Activated CD4-positive, CD25-positive, alpha-beta regulatory T cell treated with anti-CD3 and anti-CD28 coated beads, Interleukin-2, amount 50 U/mL, for 16 hours (primary cell): ENCODE results near the gene CYP39A1.
"Not testable (repeated sequence)": the region's sequence is repeated elsewhere in the genome, so short reads cannot be mapped to it uniquely, and the experiment has no call there.

Experiments used
- DNase-seq: peaks from one replicate; pipeline ENCODE4 v3.0.0-alpha.2; 2020; ENCODE audit warnings: low read depth, low spot score

Gene CYP39A1

DNA sequence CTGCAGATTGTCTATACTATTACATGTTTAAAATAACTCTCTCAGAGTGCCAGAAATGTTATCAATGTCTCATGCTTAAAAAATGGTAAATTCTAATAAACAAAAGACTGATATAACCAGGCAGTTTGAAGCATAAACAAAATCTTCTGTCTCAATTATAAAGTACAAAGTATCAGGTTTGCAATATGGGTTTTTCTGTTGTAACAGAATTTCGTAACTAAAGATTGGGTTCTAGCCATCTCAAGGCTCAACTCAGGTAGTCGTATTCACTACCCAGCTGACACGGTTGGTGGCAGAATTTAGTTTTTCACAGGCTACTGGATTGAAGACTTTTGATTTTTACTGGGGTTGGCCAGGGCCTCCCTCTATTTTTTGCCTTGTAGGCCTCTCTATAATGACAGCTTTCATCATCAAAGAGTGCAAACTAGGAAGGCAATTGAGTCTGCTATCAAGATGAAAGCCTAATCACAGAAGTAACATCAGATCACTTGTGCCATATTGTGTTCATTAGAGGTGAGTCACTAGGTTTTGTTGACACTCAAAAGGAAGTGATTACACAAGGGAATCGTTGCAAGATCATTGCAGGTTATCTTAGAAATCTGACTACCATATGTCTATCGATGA, 3.6 kb downstream of the CYP39A1 start:
- DNase-seq = no peak

- not testable (repeated sequence) for DNase-seq
Measured at GRCh38 chr6:46648108-46648507, 4.5 kb downstream of the CYP39A1 start.

DNA sequence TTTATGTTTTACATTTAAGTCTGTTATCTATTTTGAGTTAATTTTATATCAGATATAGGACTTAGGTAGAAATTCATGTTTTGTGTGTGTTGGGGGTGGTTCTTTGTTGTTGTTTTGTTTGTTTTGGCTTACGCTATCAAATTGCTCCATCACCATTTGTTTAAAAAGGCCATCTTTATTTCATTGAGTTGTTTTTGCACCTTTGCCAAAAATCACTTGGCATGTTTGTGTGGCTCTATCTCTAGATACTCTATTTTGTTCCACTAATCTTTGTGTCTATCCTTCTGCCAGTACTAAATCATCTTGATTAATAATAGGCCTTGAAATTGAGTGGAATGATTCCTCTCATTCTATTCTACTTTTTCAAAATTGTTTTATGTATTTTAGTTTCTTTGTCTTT, 7.4 kb downstream of the CYP39A1 start:
- DNase-seq = no peak

- no peak for DNase-seq
Measured at GRCh38 chr6:46642928-46643751, 9.5 kb downstream of the CYP39A1 start.

DNA sequence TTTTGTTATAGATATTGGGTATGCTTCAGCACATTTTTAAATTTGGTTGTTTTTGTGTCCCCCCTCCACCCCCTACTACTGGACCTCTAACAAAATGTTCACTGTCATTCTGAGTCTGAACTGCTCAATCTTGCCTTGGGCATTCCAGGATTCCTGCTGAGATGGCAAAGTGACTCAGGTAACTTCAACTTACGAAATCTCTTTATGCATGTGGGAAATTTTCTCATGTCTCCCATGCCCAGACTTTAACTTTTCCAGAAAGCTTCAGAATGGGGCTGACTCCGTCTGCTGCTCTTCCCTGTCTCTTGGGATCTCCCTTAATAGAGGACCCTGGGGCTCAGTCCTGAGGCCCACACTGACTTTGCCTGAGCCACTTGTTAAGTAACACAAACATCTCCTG, 14.0 kb downstream of the CYP39A1 start:
- DNase-seq = no peak

DNA sequence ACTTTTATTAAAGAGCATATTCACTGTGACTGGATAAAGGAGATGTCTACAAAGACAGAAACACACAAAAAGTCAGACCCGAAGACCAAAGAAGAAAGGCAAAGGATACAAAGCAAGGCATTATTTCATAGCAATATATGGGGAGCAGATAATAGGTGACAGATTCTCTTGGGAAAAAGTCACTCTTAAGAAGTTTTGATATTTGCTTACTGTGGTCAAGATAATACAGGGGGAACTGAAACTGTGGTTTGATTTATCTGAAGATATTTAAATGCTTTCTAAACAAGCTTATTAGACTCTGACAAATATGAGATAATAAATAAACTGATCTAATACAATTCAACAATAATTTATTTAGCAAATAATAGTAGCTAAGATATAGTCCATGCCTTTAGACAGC, 14.7 kb downstream of the CYP39A1 start:
- DNase-seq = no peak

DNA sequence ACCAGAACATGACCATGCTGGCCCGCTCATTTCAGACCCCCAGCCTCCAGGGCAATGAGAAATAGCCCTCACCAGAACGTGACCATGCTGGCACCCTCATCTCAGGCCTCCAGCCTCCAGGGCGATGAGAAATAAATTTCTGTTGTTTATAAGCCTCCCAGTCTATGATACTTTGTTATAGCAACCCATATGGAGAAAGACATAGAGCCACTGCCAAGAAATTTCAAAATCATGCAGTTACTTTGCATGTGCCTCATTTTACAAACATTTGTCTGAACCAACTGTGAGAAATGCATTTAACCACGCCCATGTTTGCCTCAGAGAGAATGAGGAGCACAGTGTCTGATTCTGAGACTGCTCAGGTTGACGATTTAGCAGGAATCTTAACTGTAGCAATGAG, 15.5 kb downstream of the CYP39A1 start:
- no peak for DNase-seq

- DNase-seq = no peak
Measured at GRCh38 chr6:46635462-46635861, 17.2 kb downstream of the CYP39A1 start.

- no peak for DNase-seq
Measured at GRCh38 chr6:46632053-46632452, 20.6 kb downstream of the CYP39A1 start.

DNA sequence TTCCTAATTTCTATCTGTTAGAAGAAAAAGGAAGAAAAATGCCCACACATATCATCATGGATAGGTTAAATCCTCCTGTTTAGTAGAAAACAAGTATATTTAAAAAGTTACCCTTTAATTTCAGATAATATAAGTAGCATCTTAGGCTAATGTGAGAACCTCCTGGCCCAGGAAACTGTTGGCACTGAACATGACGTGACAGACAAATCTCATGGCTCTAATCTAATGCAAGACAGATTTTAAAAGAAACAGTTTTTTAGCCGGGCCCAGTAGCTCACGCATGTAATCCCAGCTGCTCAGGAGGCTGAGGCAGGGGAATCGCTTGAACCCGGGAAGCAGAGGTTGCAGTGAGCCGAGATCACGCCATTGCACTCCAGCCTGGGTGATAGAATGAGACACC, 22.9 kb downstream of the CYP39A1 start:
- DNase-seq = no peak

- DNase-seq = no peak
Measured at GRCh38 chr6:46628976-46629375, 23.6 kb downstream of the CYP39A1 start.

- no peak for DNase-seq
Measured at GRCh38 chr6:46628498-46628897, 24.1 kb downstream of the CYP39A1 start.

DNA sequence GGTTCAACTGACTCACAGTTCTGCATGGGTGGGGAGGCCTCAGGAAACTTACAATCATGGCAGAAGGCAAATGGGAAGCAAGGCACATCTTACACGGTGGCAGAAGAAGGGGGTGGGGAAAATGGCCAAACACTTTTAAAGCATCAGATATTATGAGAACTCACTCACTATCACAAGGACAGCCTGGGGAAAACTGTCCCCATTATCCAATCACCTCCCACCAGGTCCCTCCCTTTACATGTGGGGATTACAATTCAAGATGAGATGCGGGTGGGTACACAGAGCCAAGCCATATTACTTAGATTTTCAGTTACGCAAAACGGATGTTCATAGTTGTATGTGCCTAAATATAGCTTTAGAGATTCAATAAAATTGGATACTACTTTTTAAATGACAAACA, 25.6 kb downstream of the CYP39A1 start:
- DNase-seq = no peak

GRCh38 chr6:46626228-46626909, 26.2 kb downstream of the CYP39A1 start:
- DNase-seq = no peak

- DNase-seq = no peak
Measured at GRCh38 chr6:46618726-46619125, 33.9 kb downstream of the CYP39A1 start.

DNA sequence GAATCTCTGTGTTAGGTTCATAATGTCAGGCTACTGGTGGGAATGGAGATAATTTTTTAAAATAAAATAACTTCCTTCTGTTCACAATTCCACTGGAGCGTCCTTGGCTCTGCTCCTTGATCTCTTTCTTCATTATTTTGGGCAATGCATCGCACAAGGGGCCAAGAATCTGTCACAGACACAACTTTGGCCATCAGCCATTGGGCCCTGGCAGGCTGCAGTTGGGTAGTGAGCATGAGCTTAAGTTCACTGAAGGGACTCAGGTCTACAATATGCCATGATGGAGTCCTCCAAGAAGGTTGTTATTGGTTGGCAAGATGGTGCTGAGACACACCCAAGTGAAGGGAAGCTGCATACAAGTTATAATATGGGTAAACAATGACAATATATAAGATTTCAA, 40.0 kb downstream of the CYP39A1 start:
- no peak for DNase-seq

GRCh38 chr6:46610862-46611553, 41.6 kb downstream of the CYP39A1 start:
- DNase-seq = no peak

DNA sequence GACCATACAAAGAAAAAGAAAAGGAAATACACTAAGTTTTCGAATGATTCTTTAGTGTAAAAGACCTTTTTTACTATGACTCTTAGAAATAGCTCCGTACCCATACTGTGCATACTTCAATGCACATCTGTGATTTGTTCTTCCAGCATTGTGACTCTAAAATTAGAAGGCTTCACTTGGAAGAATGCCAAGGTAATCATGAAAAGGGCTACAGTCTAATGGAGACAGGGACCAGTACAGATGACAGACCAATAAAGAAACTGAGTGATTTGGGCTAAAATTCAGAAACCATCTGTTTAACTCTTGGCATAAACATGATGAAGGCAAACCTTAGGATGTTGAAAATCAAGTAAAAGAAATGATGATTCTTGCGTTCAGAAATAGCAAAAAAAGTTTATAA, 46.3 kb downstream of the CYP39A1 start:
- DNase-seq = no peak

GRCh38 chr6:46605091-46605797, 47.4 kb downstream of the CYP39A1 start:
- DNase-seq = no peak

DNA sequence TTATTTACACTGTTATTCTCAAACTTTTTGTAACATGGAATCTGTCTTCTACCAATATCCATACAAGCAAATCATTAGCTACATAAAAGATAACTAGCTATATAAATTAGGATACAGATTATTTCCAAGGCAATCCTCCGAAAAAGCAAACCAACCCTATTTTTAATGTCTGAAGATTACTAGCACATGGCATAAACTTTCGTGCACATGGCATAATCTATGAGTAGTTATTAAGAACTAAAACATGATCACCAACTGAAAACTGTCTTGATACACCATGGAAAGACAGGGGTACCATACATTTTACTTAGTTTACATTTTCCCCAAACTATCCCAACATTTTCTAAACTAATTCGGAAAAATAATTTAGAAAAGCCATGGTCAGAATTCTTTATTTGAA, 54.4 kb downstream of the CYP39A1 start:
- DNase-seq = no peak

- no peak for DNase-seq
Measured at GRCh38 chr6:46592740-46593139, 59.9 kb downstream of the CYP39A1 start.

DNA sequence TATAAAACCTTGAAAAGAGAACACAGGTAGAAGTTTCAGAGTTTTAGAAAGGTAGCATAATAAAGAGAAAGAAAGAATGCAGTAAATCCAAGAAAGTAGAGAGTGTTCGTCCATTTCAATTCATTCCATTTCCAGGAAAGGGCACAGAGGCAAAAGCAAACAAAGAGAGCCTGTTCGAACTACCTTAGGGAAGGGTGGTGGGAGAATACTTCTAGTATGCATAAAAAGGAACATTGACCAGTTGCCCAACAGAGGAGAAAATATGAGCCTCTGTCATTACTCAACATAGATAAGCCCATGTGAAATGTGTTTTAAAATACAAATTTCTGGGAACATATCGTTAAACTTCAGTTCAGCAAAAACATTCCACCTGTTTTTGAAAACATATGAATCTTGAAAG, 60.6 kb downstream of the CYP39A1 start:
- DNase-seq = no peak
